Stimulated activated CD4-positive, alpha-beta T cell treated with anti-CD3 and anti-CD28 coated beads, Interleukin-4, amount 100 ng/mL, for 48 hours (primary cell): ENCODE results near the gene GPC6.

Experiments used
- DNase-seq, 2 donors: peaks; one replicate each; pipeline ENCODE4 v3.0.0-alpha.2; 2020; ENCODE audit warnings: low read depth in 2 of 2

GPC6 gene

GRCh38 chr13:93268327-93269028 lies 41.9 kb downstream of the GPC6 start:
- no peak for DNase-seq

- no peak for DNase-seq
Measured at GRCh38 chr13:93270769-93271742, 44.4 kb downstream of the GPC6 start.

GRCh38 chr13:93279982-93280381 lies 53.4 kb downstream of the GPC6 start:
- DNase-seq: no peak

- no peak for DNase-seq
Measured at GRCh38 chr13:93280688-93281087, 54.1 kb downstream of the GPC6 start.

GRCh38 chr13:93283255-93283654 lies 56.6 kb downstream of the GPC6 start:
- no peak for DNase-seq

- no peak for DNase-seq
Measured at GRCh38 chr13:93284064-93284463, 57.5 kb downstream of the GPC6 start.

GRCh38 chr13:93286047-93286446 lies 59.4 kb downstream of the GPC6 start:
- no peak for DNase-seq

GRCh38 chr13:93289053-93289452 lies 62.4 kb downstream of the GPC6 start:
- DNase-seq: no peak

GRCh38 chr13:93289842-93290241 lies 63.2 kb downstream of the GPC6 start:
- DNase-seq: no peak

GRCh38 chr13:93290503-93290902 lies 63.9 kb downstream of the GPC6 start:
- DNase-seq: no peak

GRCh38 chr13:93292366-93292765 lies 65.8 kb downstream of the GPC6 start:
- DNase-seq: no peak

- no peak for DNase-seq
Measured at GRCh38 chr13:93293710-93294109, 67.1 kb downstream of the GPC6 start.

- DNase-seq: no peak
Measured at GRCh38 chr13:93296584-93296983, 70.0 kb downstream of the GPC6 start.

- no peak for DNase-seq
Measured at GRCh38 chr13:93298713-93299112, 72.1 kb downstream of the GPC6 start.

- no peak for DNase-seq
Measured at GRCh38 chr13:93304134-93304533, 77.5 kb downstream of the GPC6 start.

- DNase-seq: no peak
Measured at GRCh38 chr13:93304868-93305613, 78.4 kb downstream of the GPC6 start.

- DNase-seq: no peak
Measured at GRCh38 chr13:93305886-93306285, 79.3 kb downstream of the GPC6 start.

- no peak for DNase-seq
Measured at GRCh38 chr13:93307136-93307535, 80.5 kb downstream of the GPC6 start.

GRCh38 chr13:93307651-93308050 lies 81.0 kb downstream of the GPC6 start:
- DNase-seq: no peak

- no peak for DNase-seq
Measured at GRCh38 chr13:93309886-93310523, 83.4 kb downstream of the GPC6 start.

- no peak for DNase-seq
Measured at GRCh38 chr13:93316841-93317240, 90.2 kb downstream of the GPC6 start.
